RCC 7860 (cell line): ENCODE measurements around the gene PRSS38.

ENCODE experiments used
- DNase-seq: peaks from one replicate; pipeline ENCODE4 v3.0.0-alpha.2; 2015; ENCODE audit warnings: low spot score
- FAIRE-seq: peaks from 2 replicates; lab custom pipeline; 2012; peaks lifted over from hg19 to GRCh38; lab: Jason Lieb, UNC

Gene PRSS38

DNA sequence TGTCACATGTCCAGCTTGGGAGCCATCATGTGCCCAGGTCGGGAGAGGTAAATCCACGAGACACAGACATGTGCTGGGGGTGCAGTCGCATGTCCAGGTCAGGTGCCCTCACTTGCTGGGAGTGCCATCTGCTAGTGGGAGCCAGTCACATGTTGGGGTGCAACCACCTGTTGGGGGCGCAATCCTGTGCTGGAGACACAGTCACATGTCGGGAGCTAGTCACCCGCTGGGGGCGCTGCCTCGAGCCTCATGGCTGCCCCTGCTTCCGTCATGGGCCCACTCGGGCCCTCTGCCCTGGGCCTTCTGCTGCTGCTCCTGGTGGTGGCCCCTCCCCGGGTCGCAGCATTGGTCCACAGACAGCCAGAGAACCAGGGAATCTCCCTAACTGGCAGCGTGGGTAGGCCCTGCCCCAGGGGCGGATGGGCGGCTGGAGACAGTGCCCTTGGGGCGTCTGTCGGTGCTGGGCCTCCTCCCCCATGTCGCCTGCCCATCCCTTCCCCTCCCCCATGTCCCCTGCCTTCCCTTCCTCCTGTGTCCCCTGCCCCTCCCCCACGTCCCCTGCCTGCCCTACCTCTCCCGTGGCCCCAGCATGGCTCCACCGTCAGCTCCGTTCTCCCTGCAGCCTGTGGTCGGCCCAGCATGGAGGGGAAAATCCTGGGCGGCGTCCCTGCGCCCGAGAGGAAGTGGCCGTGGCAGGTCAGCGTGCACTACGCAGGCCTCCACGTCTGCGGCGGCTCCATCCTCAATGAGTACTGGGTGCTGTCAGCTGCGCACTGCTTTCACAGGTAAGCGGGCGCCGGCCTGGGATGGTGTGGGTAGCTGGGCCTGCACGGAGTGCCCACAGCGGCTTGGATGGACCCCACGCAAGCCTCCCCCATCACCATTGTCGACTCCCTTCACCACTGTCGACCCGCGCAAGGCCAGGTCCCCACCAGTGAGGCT, at the start of gene PRSS38:
TSS of gene PRSS38 (plus strand) at position 208 of the 942 bp plus-strand sequence. CDS start at position 250, 42 bp downstream.
- DNase-seq (no peak), FAIRE-seq (no peak)

DNA sequence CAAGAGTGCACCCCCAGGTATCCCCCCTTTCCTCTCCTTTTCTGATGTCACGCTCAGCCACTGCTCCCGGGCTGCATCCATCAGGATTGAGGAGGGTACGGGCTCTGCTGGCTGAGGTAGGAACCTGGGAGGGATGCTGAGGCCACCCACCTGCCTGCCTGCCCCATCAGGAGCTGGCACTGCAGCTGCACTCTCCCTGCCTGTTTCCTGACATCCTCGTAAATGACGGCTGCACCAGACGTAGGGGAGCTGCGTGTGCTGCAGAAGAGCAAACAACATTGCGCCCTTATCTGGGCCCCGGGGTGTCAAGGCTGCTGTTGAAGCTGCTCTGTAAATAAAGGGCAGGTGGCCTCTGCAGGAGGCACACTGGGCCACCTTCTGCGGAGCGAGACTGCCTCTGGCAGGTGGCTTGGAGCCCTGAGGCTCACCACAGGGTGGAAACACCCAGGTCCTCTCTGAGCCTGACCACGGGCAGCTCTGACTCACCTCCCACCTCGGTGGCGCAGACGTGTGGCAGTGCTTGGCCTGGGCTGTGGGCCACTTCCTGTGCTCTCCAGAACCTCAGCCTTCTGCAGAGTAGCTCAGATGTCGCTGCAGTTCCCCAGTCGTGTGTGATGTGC, 49.4 kb upstream of the PRSS38 start:
- FAIRE-seq (peak; percentile 20), DNase-seq (peak; percentile 56)

DNA sequence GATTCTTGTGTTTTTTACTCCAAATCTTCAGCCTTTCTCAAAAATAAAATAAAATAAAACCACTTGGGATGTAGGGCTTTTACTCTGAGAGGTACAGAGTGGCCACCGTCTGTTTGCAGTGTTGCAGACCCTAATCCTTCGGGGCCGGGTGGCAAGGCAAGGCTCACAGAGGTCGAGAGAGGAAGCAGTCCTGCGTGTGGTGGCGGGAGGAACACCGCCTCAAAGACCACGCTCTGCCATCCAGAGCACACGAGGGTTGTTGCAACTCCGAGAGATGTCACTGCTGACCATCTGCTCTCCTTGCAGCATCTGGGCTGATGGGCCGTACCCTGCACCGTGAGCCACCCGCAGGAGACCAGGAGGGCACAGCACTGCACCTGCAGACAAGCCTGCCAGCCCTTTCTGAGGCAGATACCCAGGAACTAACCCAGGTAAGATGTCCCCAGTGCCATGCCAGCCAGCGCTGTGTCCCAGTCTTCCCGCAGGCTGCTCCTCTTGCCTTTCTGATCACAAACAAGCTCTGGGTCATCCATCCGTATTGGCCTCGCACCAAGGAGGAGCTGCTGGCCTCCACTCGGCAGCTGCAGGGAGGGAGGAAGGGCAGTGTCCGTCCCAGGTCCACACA, 48.7 kb upstream of the PRSS38 start:
- FAIRE-seq (no peak), DNase-seq (no peak)

DNA sequence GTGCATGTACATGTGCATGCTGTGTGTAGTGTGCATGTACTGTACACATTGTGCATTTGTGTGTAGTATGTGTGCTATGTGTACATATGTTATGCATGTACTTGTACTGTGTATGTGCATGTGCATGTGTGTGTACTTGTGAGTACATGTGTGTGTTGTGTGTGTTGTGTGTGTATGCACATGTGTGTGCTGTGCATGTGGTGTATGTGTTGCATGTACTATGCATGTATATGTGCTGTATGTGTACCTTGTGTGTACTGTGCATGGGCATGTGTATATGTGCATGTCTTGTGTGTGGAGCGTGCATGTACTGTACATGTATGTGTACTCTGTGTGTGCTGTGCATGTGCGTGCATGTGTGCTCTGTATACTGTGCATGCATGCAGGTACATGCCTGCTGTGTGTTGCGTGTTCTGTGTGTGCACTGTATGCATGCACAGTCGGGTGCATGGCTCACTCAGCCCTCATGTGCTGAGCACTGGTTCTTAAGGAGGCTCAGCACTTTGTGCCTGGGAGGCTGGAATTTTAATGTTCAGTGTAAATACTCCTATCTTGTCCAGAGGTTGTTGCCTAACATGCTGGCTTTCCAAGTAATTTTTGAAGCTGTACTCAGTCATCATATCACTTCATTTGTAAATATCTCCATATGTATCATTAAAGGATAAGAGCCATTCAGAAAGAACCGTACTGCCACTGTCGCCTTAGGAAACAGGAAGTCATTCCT, 47.9 kb upstream of the PRSS38 start:
- DNase-seq: no peak
- FAIRE-seq: no peak

DNA sequence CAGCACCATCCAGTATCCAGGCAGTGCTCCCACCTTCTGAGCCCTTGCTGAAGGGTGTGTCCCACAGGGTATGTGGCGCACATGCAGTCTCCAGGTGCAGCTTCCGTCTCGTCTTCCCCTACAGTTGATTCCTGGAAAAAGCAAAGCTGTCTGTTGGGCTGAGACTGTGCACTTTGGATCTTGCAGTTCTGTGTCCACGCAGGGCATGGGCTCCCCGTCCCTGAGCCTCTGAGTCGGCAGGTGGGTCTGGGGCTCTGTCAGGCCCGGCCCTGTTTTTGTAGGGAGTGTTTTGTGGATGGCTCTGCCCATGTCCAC, 47.4 kb upstream of the PRSS38 start:
- FAIRE-seq (no peak), DNase-seq (no peak)

DNA sequence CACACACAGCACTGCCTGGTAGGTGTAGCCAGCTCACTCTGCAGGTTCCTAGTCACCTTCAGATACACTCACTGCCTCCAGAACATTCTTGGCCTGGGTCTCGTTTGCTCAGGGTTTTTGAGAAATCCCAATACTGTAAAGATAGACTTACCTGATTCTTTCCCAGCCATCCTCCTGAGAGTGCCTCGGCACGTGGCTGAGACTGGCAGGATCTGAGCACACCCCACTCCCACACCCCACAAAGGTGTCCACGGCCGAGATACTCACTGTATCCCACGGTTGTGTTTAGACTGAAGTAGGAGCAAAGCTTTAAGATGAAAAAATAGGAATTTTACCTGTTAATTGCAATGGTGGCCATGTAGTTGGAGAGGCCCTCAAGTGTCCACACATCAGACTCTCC, 46.8 kb upstream of the PRSS38 start:
- DNase-seq (no peak), FAIRE-seq (no peak)

DNA sequence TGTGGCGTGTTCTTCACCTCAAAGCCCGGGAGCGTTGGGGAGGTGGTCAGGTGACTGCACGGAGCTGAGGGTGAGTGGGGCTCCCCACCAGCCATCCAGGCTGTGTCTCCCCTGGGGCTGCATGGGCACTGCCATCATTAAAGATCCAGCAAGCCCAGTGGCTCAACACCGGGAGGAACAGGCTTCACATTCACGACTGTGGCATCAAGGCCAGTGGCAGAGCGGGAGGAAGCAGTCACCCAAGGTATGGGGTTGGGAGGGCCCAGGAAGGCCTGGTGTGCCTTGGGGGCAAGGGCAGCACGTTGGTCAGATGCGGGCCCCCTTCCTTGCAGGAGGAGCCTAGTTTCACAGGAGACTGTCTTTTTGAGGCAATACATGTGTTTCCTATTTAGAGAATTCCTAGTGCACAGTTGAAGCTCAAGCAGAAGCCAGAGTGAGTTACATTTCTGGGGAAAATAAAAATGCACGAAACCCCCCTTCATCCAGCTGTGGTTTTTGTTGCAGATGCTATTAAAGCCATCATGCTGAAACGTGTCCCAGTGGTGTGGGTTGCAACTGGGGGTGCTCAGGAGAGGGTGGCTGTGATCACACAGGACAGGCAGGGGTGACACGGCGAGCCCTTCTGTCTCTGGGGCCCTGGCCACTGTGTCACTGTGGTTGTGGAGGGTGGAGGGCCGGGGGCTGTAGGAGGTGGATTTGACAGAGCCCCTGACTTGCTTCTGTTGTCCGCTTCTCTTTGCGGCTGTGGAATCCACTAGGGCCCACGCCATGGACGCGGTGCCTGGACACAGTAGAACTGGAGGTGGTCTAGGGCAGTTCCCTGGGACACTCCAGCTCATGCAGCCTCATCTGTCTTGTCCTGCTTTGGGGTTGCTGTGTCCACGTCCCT, 46.2 kb upstream of the PRSS38 start:
- FAIRE-seq: no peak
- DNase-seq: no peak

DNA sequence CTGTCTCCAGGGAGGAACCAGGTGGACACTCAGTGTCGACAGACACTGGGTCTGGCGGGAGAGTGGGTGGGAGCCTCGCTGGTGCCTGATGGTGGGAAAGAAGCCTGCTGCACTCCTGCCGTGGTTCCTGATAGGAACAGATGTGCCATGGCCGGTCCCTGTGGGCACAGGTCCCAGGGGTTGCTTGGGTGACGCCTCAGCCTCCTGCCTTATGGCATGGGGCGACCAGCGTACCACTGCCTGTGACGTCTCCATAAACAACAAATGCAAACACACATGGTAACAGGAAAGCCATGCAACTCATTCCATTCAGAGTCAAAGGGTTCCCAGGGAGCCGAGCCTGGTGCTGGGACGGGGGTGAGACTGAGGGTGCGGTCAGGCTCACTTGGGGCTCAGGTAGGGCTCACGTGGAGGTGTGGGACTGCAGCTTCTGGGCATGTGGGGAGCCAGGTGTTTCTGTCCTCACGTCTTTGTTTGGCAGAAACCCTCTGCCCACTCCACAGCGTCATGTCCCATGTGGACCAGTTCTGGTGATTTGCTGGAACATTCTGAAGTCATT, 45.5 kb upstream of the PRSS38 start:
- FAIRE-seq (no peak), DNase-seq (no peak)

DNA sequence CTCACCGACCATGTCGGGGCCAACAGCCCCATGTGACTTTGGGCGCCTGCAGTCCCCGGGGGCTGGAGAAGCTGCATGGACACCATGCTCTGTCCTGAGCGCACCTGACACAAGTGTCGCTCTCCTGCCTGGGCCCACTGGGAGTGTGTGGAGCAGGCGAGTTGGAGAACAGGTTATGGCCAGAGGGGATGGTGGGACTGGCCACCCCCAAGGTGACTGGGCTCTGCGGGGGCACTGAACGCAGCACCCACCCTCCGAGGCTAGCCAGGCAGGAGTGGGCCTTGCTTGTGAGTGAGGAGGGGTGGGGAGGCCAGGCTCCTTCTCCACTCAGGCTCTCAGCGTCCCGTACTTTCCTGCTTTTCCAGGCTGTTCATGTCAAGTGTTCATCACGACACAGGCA, 44.7 kb upstream of the PRSS38 start:
- DNase-seq (no peak), FAIRE-seq (no peak)

DNA sequence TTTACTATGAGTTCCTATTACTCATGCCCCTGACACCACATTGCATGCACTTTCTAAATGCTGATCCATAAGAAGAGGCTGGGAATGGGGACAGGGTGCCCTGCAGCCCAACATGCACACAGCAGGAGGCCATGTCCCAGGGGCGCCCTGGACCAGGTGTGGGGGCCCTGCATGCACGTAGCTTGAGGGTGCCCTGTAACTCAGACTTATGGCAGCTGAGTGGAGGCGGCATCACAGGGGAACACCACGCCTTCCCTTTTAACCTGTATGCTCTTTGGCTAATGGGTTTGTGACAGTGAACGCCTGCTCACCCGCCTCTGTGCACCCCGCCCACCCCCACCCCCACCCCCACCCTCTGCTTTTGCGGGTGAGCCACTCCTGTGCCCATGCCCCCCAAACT, 44.1 kb upstream of the PRSS38 start:
- FAIRE-seq (no peak), DNase-seq (no peak)

DNA sequence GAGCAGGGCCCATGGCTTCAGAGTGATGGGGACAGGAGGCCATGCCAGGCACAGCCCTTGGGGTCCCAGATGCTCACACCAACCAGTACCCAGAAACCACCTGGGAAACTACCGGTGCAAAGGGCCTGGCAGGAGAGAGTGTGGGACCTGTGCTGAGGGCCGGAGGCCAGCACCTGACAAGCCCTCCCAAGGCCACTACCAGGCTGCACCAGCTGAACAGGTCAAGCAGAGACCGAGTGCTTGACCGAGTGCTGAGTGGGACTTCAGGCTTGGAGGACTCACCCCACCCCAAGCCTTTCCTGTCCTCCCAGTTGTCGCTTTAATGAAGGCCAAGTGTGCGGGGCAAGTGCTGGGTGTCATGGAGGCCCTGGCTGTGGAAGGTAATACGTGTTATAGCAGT, 43.7 kb upstream of the PRSS38 start:
- no peak for DNase-seq
- FAIRE-seq: no peak

DNA sequence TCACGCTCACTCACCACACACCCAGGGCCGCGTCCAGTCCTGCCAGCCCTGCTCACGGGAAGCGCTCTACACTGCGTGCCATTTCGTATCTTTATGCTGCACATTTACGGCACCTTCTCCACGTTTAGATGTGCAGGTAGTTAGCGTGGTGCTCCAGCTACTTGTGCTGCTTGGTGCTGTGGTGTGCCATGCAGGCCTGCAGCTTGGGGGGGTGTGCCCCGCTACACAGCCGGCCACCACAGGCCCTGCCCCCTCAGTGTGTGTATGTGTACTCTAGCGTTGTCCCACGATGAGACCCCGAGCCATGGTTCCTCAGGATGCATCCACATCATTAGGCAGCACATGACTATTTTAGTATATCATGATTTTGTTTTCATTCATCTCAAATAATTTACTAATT, 41.9 kb upstream of the PRSS38 start:
- DNase-seq: no peak
- FAIRE-seq: no peak

DNA sequence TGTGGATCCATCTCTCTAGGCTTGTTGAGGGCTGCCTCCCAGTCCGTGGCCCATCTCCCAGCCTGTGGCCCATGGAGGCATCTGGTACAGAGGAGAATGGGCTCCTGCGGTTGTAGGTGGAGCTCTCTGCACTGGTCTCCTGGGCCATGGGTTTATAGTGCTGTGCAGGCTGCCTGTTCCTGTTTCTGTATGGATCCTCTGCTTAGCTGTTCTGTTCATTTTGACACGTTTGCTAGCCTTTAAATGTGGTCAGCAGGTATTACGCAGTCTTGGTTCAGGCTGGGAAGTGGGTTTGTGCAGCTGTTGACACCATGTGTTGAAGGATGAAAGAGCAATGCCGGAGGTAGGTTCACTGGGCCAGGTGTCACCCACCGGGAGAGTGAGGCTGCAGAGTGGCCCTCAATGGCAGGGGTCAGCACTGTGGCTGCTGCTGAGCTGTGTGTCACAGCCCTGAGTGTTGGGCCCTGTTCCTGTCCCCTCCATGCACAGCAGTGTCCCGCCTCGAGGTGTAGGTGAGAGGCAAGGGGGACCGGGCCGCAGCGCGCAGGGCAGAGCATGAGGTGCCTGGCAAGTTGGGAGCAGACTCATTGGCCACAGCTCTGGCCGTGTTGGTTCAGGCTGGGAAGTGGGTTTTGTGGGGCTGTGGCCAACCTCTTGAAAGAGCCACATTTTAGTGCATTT, 41.3 kb upstream of the PRSS38 start:
- DNase-seq (no peak), FAIRE-seq (no peak)

DNA sequence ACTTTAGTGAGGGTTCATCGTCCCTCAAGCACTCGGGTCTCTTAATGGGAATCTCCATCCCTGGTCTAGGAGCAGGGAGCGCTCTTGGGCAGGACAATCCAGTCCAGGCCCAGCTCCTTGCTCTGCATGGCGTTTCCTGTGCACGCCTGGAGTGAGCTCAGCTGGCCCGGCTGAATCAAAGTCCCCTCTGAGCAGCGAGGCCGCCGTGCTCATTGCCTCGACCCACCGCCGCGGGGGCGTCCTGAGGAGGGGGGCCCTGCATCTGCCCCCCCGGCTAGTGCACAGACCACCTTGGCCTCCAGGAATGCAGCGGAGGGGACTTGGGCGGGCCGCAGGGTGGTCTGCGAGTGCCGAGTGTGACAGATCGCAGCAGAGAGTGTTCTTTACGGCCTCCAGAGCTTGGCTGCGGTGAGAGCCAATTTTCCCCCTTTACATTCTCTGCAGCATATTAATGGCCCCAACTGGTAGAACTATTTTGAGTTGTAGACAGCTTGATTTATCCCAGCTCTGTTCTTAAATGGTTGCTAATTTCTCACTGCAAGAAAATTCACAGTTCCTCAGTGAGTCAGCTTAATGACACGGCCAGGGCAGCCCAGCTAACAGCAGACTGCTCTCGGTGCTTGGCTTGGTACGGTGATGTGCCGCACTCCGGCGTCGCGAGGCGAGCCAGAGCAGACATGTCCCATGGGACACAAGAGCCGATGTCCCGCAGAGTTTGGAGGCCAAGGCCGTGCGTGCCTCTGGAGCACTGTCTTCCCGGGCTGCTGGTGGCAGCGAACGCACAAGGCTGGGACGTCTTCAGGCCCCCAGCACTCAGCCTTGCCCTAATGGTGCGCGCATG, 40.4 kb upstream of the PRSS38 start:
- DNase-seq (no peak), FAIRE-seq (no peak)

DNA sequence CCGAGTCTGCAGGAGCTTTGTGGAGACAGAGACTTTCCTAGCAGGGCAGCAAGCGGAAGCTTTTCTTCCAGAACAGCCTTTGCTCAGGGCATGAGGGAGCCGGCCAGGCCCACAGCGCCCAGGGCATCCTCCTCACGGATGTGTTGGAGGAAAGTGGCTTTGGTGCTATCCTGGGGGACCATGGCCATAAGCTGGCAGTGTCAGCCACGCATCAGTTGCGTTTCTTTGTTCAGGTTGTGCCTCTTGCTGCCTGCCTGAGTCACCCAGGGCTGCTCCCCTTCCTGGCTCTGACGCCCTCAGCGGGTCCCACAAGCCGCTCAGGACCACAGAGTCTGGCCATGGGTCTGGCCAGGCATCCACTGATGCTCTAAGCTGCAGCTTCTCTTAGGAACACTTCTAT, 39.6 kb upstream of the PRSS38 start:
- no peak for FAIRE-seq
- DNase-seq: no peak

DNA sequence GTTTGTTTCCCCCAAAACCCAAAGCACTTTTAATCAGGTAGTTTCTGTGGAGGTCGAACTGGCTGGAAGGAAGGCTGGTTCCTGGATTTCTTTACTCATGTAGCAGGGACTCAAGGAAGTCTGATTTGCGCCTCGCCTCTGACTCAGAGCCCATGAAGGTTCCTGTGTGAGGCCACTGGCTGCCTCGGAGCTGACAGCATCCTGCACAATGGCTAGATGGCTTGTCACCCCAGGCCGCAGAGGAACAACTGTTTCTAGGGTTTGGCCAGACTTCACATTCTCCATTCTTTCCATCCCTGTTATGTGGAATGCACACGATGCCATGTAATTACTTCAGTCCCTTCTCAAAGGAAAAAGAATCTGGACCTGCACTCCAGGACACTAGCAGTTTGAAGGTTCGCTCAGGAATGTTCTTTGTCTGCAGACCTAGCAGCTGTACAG, 39.1 kb upstream of the PRSS38 start:
- FAIRE-seq (no peak), DNase-seq (no peak)

DNA sequence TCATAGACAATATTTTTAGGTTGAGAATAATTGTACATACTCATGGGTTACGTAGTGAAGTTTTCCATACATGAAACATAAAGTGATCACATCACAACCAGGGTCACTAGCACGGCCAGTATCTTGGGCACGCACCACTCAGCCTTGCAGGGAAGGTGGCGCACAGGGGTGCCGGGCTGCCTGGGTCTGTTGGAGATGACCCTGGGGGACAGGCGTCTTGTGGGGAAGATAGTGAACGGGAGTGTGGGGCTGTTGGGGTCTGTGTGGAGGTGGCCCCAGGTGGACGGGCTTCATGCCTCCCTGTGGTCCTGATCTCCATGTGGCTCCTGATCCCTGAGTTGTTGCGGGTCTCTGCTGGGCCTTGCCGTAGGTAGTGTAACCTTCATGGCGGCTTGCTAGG, 38.3 kb upstream of the PRSS38 start:
- no peak for DNase-seq
- no peak for FAIRE-seq

DNA sequence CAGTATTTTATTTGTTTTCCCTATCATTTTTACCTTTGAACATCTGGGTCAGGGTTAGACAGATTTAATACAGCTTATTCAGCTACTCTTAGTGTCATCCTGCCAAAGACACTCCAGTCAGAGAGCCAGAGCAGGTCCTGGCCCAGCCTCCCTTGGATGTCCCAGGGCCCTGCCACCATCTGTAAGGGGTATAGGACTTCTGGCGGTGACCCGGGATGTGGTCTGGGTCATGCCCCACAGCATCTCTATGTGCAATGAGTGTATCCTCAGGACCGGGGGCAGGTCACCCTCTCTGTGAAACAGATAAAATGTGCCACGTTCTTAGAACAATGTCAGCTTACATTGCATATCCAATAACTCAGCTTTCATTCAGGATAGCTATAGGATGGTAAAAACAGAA, 37.8 kb upstream of the PRSS38 start:
- no peak for DNase-seq
- no peak for FAIRE-seq
